Left renal cortex interstitium (tissue), 4 donors: ENCODE results near the gene ZNF462. TPM values are rescaled to one million over a fixed set of nuclear protein-coding genes. Genes with fewer than 3 reads are reported as not detected.

Experiments
- DNase-seq, 4 donors: peaks; one replicate each; pipeline ENCODE4 v3.0.0-alpha.2; 2013; ENCODE audit warnings: low read depth in 4 of 4, low spot score in 2 of 4, missing footprints in 1 of 4
- polyA plus RNA-seq, 4 donors: library from polyadenylated mRNA; unstranded; fragments of 120-200 nt; gene quantifications; one replicate each; pipeline ENCODE4 v1.2.1, GENCODE V29; 2013; ENCODE audit not compliant: insufficient read length in 4 of 4

ZNF462 gene
- polyA plus RNA-seq, 4 donors, result 18.9 to 34.3 (median 25.3) TPM

GRCh38 chr9:107049046-107049802 lies 186.3 kb downstream of the ZNF462 start:
- DNase-seq, result no peak

DNA sequence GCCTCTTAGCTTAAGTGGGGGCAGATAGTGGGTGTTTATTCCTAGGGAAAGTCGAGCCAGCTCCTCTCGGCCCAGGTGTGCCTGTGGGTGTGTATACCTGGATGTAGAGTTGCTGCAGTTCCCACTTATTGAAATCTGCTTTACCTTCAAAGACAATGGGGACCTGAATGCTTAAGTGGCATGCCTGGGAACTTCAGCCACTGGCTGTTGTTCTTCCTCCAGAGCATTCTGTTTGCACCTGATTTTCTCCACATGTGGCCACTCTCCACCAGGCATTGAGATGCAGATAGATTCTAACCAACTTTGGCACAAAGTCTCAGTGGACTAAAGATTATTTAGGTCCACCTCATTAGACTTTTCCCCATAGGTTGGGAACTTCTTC lies 186.8 kb downstream of the ZNF462 start:
- DNase-seq, result no peak

- no peak for DNase-seq
These were observed 188.4 kb downstream of the ZNF462 start for GRCh38 chr9:107051392-107051791.

DNA sequence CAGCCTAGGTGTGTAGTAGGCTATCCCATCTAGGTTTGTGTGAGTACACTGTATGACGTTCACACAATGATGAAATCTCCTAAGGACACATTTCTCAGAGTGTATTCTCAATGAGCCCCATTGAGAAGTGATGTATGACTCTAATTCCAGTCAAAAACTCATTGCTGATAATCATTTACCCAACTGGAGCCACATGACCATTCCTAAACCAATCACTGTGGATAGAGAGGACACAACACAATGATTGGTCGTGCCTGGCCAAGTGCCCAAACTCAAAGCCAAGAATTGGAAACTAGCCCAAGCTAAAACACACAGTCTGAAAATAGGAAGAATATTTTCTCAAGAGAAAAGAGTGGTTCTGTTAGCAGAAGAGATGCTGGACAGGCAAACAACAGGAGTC lies 191.2 kb downstream of the ZNF462 start:
- DNase-seq, result no peak

- DNase-seq, result no peak
These were observed 196.3 kb downstream of the ZNF462 start for GRCh38 chr9:107059220-107059619.

GRCh38 chr9:107060062-107060461 lies 197.1 kb downstream of the ZNF462 start:
- DNase-seq, result no peak
